GM12878 (cell line): ENCODE results near the gene AP5Z1. TPM values are rescaled to one million over a fixed set of nuclear protein-coding genes. Genes with fewer than 3 reads are reported as not detected.

ENCODE experiments used
- ATAC-seq: fragments of 200-7000 bp; cut with Tn5 transposase; 3 replicates; pipeline ENCODE4 v1.9.1; 2020; ENCODE audit warnings: mild to moderate bottlenecking, moderate library complexity
- BruUV-seq: library from RNA; stranded (reverse); fragments of 400-500 nt; replicated peaks from 2 replicates; lab custom pipeline; 2021; lab: Mats Ljungman, UMichigan
- CTCF ChIA-PET: fragments of 300-600 bp; sonication (Branson Sonifier 250); formaldehyde crosslinking; extraction: SDS; loops from one replicate; lab custom pipeline; 2021; ENCODE audit warnings: inconsistent platforms; lab: Yijun Ruan, JAX
- POLR2A ChIA-PET: fragments of 350-600 bp; formaldehyde crosslinking; extraction: SDS; loops from one replicate; lab custom pipeline; 2021; ENCODE audit warnings: inconsistent platforms; lab: Charles Lee
- RAD21 ChIA-PET: fragments of 300-600 bp; sonication (Branson Sonifier 250); formaldehyde crosslinking; loops from one replicate; lab custom pipeline; 2023; ENCODE audit warnings: antibody characterized with exemption; ENCODE audit not compliant: unreplicated experiment; lab: Charles Lee
- SMC1A ChIA-PET: fragments of 300-600 bp; sonication (Branson Sonifier 250); formaldehyde crosslinking; loops from one replicate; lab custom pipeline; 2023; ENCODE audit not compliant: unreplicated experiment, uncharacterized antibody; lab: Charles Lee
- DNase-seq: peaks from one replicate; pipeline ENCODE4 v3.0.0-alpha.2; 2011; ENCODE audit warnings: low read depth, low spot score
- FAIRE-seq: peaks from 3 replicates; lab custom pipeline; 2011; peaks lifted over from hg19 to GRCh38; lab: Jason Lieb, UNC
- H2AFZ ChIP-seq: 2 replicates; pipeline ENCODE4 v1.6.0; 2011; ENCODE audit warnings: low read depth, low read length, control low read depth; ENCODE audit not compliant: control insufficient read depth
- H3K27ac ChIP-seq: 2 replicates; pipeline ENCODE4 v1.5.1; 2011; ENCODE audit warnings: control low read depth; ENCODE audit not compliant: control insufficient read depth, insufficient read depth
- H3K27me3 ChIP-seq, 2 experiments: replicated peaks in 1 of 2; 2 replicates each; pipeline versions ENCODE4 v1.6.0 to v1.6.1; 2011; ENCODE audit warnings: low read length in 1 of 2; ENCODE audit not compliant: control insufficient read depth in 2 of 2, insufficient read depth in 2 of 2
- H3K36me3 ChIP-seq, 2 experiments: 2 replicates each; pipeline ENCODE4 v1.5.1; 2011; ENCODE audit warnings: low read length in 1 of 2; ENCODE audit not compliant: control insufficient read depth in 2 of 2, insufficient read depth in 2 of 2
- H3K4me1 ChIP-seq: 2 replicates; pipeline ENCODE4 v1.6.1; 2011; ENCODE audit warnings: mild to moderate bottlenecking, low read length, moderate library complexity, mixed read lengths; ENCODE audit not compliant: control insufficient read depth, insufficient read depth
- H3K4me2 ChIP-seq: 2 replicates; pipeline ENCODE4 v1.6.0; 2011; ENCODE audit warnings: control low read depth; ENCODE audit not compliant: control insufficient read depth, insufficient read depth
- H3K4me3 ChIP-seq: fragments of 200-600 bp; sonication (generic); 2 replicates; pipeline ENCODE4 v1.5.1; 2016
- H3K79me2 ChIP-seq: 2 replicates; pipeline ENCODE4 v1.6.0; 2011; ENCODE audit warnings: low read length; ENCODE audit not compliant: control insufficient read depth, insufficient read depth
- H3K9ac ChIP-seq: 2 replicates; pipeline ENCODE4 v1.8.0; 2011; ENCODE audit warnings: low read length, control low read depth, mixed read lengths; ENCODE audit not compliant: control insufficient read depth, insufficient read depth
- H3K9me3 ChIP-seq: replicated peaks from 3 replicates; pipeline ENCODE4 v1.5.1; 2011; ENCODE audit warnings: mild to moderate bottlenecking, low read length; ENCODE audit not compliant: control insufficient read depth, insufficient read depth
- H4K20me1 ChIP-seq: 2 replicates; pipeline ENCODE4 v1.6.0; 2011; ENCODE audit not compliant: control insufficient read depth, insufficient read depth
- CBX3 ChIP-seq: fragments of 200-600 bp; sonication (generic); IDR thresholded peaks from 2 replicates; pipeline ENCODE4 v1.6.1; 2016; ENCODE audit warnings: low read depth, borderline replicate concordance
- CREB1 ChIP-seq: IDR thresholded peaks from 2 replicates; pipeline ENCODE4 v1.6.1; 2012; ENCODE audit warnings: low read depth, mild to moderate bottlenecking, inconsistent platforms
- CREM ChIP-seq: IDR thresholded peaks from 2 replicates; pipeline ENCODE4 v1.6.1; 2014; ENCODE audit warnings: antibody characterized with exemption, low read depth
- MEF2B ChIP-seq: fragments of 450-650 bp; IDR thresholded peaks from 2 replicates; pipeline ENCODE4 v1.6.1; 2018; ENCODE audit warnings: mild to moderate bottlenecking, moderate library complexity; ENCODE audit not compliant: partially characterized antibody, poor library complexity, severe bottlenecking
- PAX8 ChIP-seq: fragments of 450-650 bp; IDR thresholded peaks from 2 replicates; pipeline ENCODE4 v1.6.1; 2017; ENCODE audit warnings: mild to moderate bottlenecking, moderate library complexity
- SMARCA5 ChIP-seq: fragments of 450-650 bp; IDR thresholded peaks from 2 replicates; pipeline ENCODE4 v1.6.1; 2017; ENCODE audit warnings: mild to moderate bottlenecking
- TBL1XR1 ChIP-seq: IDR thresholded peaks from 2 replicates; pipeline ENCODE4 v1.6.1; 2012; ENCODE audit warnings: low read depth, low read length, improper control_type of control experiment
- ZNF384 ChIP-seq: IDR thresholded peaks from 2 replicates; pipeline ENCODE4 v1.6.1; 2012; ENCODE audit warnings: low read depth, mild to moderate bottlenecking, low read length, improper control_type of control experiment, borderline replicate concordance
- WGBS: methylation state at CpG from one replicate; pipeline ENCODE4 v1.1.6; 2016; ENCODE audit warnings: low lambda C conversion rate; ENCODE audit not compliant: insufficient replicate concordance, insufficient coverage; ENCODE audit errors: missing lambda C conversion rate; 5-methylcytosine and 5-hydroxymethylcytosine counted together
- in situ Hi-C: fragments of 300-500 bp; cut with MboI; formaldehyde crosslinking; loops from 9 replicates; pipeline ENCODE4 v1.14.3; 2018; ENCODE audit warnings: mixed read lengths
- intact Hi-C: fragments of 100-400 bp; cut with micrococcal nuclease; formaldehyde crosslinking; loops from one replicate; pipeline ENCODE4 v1.14.2; 2022; ENCODE audit not compliant: unreplicated experiment
- polyA plus RNA-seq, 11 experiments: library from polyadenylated mRNA; depleted of rRNA in 4 of 11; unstranded in 6 of 11; stranded (reverse) in 5 of 11; fragments of >200 nt; fragmentation: Nextera tagmentation in 4 of 11; fragmentation: Illumina TruSeq in 1 of 11; extraction: Ambion mirVana in 4 of 11; extraction: Trizol in 1 of 11; gene quantifications; 1 replicate in 1 of 11; 2 replicates in 10 of 11; pipeline versions ENCODE4 v1.2.1 to v1.2.3, GENCODE V29; 2011 to 2016; ENCODE audit warnings: inconsistent platforms in 2 of 11, missing spikeins in 2 of 11, low read depth in 1 of 11
- total RNA-seq, 4 experiments: library from RNA; depleted of rRNA in 3 of 4; stranded (reverse); fragments of >200 nt in 3 of 4; fragmentation: Illumina TruSeq in 1 of 4; extraction: Trizol in 1 of 4; gene quantifications; 2 replicates each; pipeline versions ENCODE4 v1.2.1 to v1.2.3, GENCODE V29; 2013 to 2021
- TF ChIP-seq, protein P1 (sequence below): fragments of 450-650 bp; formaldehyde crosslinking; IDR thresholded peaks from 2 replicates; pipeline ENCODE4 v1.4.0; 2022; ENCODE audit warnings: mild to moderate bottlenecking, moderate library complexity

The AP5Z1 gene
- total and polyA plus RNA-seq, 10 of the 15 experiments (the other 5 are each of a cell fraction or from before 2014, with no cell fraction given): 0.37 to 43.4 (median 19.4) TPM

DNA sequence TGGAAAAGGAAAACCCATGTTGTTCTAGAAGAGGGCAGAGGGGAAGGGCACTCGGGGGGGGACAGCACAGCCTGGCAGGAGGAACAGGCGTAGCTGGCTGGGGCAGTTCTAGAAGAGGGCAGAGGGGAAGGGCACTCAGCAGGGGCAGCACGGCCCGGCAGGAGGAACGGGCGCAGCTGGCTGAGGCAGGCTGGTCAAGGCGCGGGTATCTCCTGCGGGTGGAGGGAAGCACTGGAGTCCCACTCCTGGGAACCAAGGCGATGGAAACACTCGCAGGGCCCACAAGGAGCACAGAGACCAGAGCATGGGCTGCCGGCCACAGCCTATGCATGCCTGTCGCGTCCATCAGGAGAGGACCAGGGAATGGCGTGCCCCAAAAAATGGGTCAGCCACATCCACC lies 49.7 kb downstream of the AP5Z1 start:
- CTCF ChIA-PET: no interaction called here
- no peak overlapping the region for H3K9ac ChIP-seq
- H3K9me3 ChIP-seq: no peaks in the 10 kb centered on the region

GRCh38 chr7:4828720-4829383 lies 53.4 kb downstream of the AP5Z1 start:
- Histone ChIP-seq H2AFZ (no peak overlapping the region), H3K9me3 (no peaks in the 10 kb centered on the region), H3K36me3 (no peaks in the 10 kb centered on the region), H4K20me1 (no peaks in the 10 kb centered on the region), H3K4me3 (no peak overlapping the region), H3K79me2 (no peaks in the 10 kb centered on the region), H3K27ac (no peak overlapping the region), H3K27me3 (no peaks in the 10 kb centered on the region), H3K4me1 (no peaks in the 10 kb centered on the region), H3K9ac (no peak overlapping the region), H3K4me2 (no peak overlapping the region)
- BruUV-seq: no TSS peak
- CTCF ChIA-PET: interaction anchor here (0.6 to 4.0 kb wide), 2 partner anchors 257 to 260 kb away, joined by 3 to 38 read pairs; no protein-coding TSS in a partner anchor
- SMC1A ChIA-PET: interaction anchor here (1.2 to 1.8 kb wide), 2 partner anchors 258 to 411 kb away, joined by 3 to 8 read pairs; no protein-coding TSS in a partner anchor
- WGBS: 44% methylated on average over 17 of the region's 17 CpGs
- intact Hi-C loops: loop anchor here (10.0 kb wide), 1 partner anchor 146 kb away; no protein-coding TSS in a partner anchor
- RAD21 ChIA-PET: interaction anchor here (0.8 kb wide), 1 partner anchor 256 kb away, joined by 4 read pairs; no protein-coding TSS in a partner anchor
- DNase-seq (no peak), FAIRE-seq (no peak), ATAC-seq (no peak)
- TF ChIP-seq TBL1XR1: no peak
- no peak for TF ChIP-seq PAX8
- TF ChIP-seq CREM: no peak
- TF ChIP-seq CBX3: no peak
- TF ChIP-seq, protein P1, sequence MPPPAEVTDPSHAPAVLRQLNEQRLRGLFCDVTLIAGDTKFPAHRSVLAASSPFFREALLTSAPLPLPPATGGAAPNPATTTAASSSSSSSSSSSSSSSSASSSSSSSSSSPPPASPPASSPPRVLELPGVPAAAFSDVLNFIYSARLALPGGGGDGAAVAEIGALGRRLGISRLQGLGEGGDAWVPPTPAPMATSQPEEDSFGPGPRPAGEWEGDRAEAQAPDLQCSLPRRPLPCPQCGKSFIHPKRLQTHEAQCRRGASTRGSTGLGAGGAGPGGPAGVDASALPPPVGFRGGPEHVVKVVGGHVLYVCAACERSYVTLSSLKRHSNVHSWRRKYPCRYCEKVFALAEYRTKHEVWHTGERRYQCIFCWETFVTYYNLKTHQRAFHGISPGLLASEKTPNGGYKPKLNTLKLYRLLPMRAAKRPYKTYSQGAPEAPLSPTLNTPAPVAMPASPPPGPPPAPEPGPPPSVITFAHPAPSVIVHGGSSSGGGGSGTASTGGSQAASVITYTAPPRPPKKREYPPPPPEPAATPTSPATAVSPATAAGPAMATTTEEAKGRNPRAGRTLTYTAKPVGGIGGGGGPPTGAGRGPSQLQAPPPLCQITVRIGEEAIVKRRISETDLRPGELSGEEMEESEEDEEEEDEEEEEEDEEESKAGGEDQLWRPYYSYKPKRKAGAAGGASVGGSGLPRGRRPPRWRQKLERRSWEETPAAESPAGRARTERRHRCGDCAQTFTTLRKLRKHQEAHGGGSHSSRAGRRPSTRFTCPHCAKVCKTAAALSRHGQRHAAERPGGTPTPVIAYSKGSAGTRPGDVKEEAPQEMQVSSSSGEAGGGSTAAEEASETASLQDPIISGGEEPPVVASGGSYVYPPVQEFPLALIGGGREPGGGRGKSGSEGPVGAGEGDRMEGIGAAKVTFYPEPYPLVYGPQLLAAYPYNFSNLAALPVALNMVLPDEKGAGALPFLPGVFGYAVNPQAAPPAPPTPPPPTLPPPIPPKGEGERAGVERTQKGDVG (CRISPR knock-in tag): no peak
- TF ChIP-seq MEF2B: no peak
- no peak for TF ChIP-seq SMARCA5
- in situ Hi-C loops: no loop called here
- POLR2A ChIA-PET: no interaction called here

More for the DNA sequence above, 49.7 kb downstream of the AP5Z1 start:
- DNase-seq (no peak), FAIRE-seq (no peak)
- Histone ChIP-seq H3K79me2 (no peaks in the 10 kb centered on the region), H3K4me3 (no peak overlapping the region), H3K27ac (no peak overlapping the region), H3K4me1 (no peaks in the 10 kb centered on the region), H3K4me2 (no peak overlapping the region), H4K20me1 (no peaks in the 10 kb centered on the region)
- RAD21 ChIA-PET: no interaction called here
- SMC1A ChIA-PET: no interaction called here
- 74% methylated on average over 15 of the region's 15 CpGs for WGBS
- in situ Hi-C loops: no loop called here
- BruUV-seq: no TSS peak
- TF ChIP-seq MEF2B (no peak), CREB1 (no peak), ZNF384 (no peak)
- TF ChIP-seq, all 136 proteins: peak for 0
- no peaks in the 10 kb centered on the region for H3K36me3 ChIP-seq
- no peak for ATAC-seq
- H3K27me3 ChIP-seq: no peaks in the 10 kb centered on the region
- no peak overlapping the region for H2AFZ ChIP-seq
- POLR2A ChIA-PET: no interaction called here
- intact Hi-C loops: loop anchor here (10.0 kb wide), 1 partner anchor 150 kb away; no protein-coding TSS in a partner anchor
